ENCODE results near the gene JAKMIP2. TPM values are rescaled to one million over a fixed set of nuclear protein-coding genes. Genes with fewer than 3 reads are reported as not detected.

The JAKMIP2 gene
- total RNA-seq, 1 donor from 2014 or later, result 1.8 TPM

GRCh38 chr5:147763791-147764525 lies 18.6 kb downstream of the JAKMIP2 start:
- Mint-ChIP-seq H3K36me3 (ENCODE audit: unreplicated experiment) (no peaks in the 10 kb centered on the region), H3K27ac (ENCODE audit: unreplicated experiment) (no peak overlapping the region), H3K4me1 (ENCODE audit: unreplicated experiment) (peaks cover 17% of the 10 kb centered on the region), H3K9me3 (ENCODE audit: unreplicated experiment) (no peaks in the 10 kb centered on the region), H3K4me3 (ENCODE audit: unreplicated experiment) (no peak overlapping the region), H3K27me3 (ENCODE audit: unreplicated experiment) (peaks cover under 1% of the 10 kb centered on the region)
- no peak for DNase-seq (ENCODE audit: extremely low spot score, unreplicated experiment)
- TF ChIP-seq CTCF (IDR thresholded peaks at IDR 0.05), result no peak

- DNase-seq (ENCODE audit: extremely low spot score, unreplicated experiment), result no peak
- TF ChIP-seq CTCF (IDR thresholded peaks at IDR 0.05), result no peak
- Mint-ChIP-seq H3K9me3 (ENCODE audit: unreplicated experiment) (no peaks in the 10 kb centered on the region), H3K27ac (ENCODE audit: unreplicated experiment) (no peak overlapping the region), H3K36me3 (ENCODE audit: unreplicated experiment) (no peaks in the 10 kb centered on the region), H3K27me3 (ENCODE audit: unreplicated experiment) (no peaks in the 10 kb centered on the region), H3K4me3 (ENCODE audit: unreplicated experiment) (no peak overlapping the region), H3K4me1 (ENCODE audit: unreplicated experiment) (peaks cover 17% of the 10 kb centered on the region)
Observed at GRCh38 chr5:147760086-147760875, 22.2 kb downstream of the JAKMIP2 start.

- Mint-ChIP-seq H3K9me3 (ENCODE audit: unreplicated experiment) (no peaks in the 10 kb centered on the region), H3K27me3 (ENCODE audit: unreplicated experiment) (no peaks in the 10 kb centered on the region), H3K36me3 (ENCODE audit: unreplicated experiment) (no peaks in the 10 kb centered on the region), H3K27ac (ENCODE audit: unreplicated experiment) (no peak overlapping the region), H3K4me3 (ENCODE audit: unreplicated experiment) (no peak overlapping the region), H3K4me1 (ENCODE audit: unreplicated experiment) (peaks cover 17% of the 10 kb centered on the region)
- no peak for DNase-seq (ENCODE audit: extremely low spot score, unreplicated experiment)
- no peak for TF ChIP-seq CTCF (IDR thresholded peaks at IDR 0.05)
Observed at GRCh38 chr5:147759441-147759840, 23.1 kb downstream of the JAKMIP2 start.

GRCh38 chr5:147756566-147756965 lies 26.0 kb downstream of the JAKMIP2 start:
- no peaks in the 10 kb centered on the region for H3K36me3 Mint-ChIP-seq (ENCODE audit: unreplicated experiment)
- H3K9me3 Mint-ChIP-seq (ENCODE audit: unreplicated experiment), result no peaks in the 10 kb centered on the region
- no peak overlapping the region for H3K27ac Mint-ChIP-seq (ENCODE audit: unreplicated experiment)
- H3K4me1 Mint-ChIP-seq (ENCODE audit: unreplicated experiment), result peaks cover 11% of the 10 kb centered on the region
- no peak for TF ChIP-seq CTCF (IDR thresholded peaks at IDR 0.05)
- no peak for DNase-seq (ENCODE audit: extremely low spot score, unreplicated experiment)
- no peaks in the 10 kb centered on the region for H3K27me3 Mint-ChIP-seq (ENCODE audit: unreplicated experiment)
- no peak overlapping the region for H3K4me3 Mint-ChIP-seq (ENCODE audit: unreplicated experiment)

Measured in osteocyte (in vitro differentiated cells).